ENCODE data around the gene SVEP1. TPM values are rescaled to one million over a fixed set of nuclear protein-coding genes. Genes with fewer than 3 reads are reported as not detected.

SVEP1 gene
- total and polyA plus RNA-seq, 2 donors (not counting 1 experiment from before 2014, with no cell fraction given): not detected

- ChIA-PET POLR2A (no interaction called here), CTCF (no interaction called here)
- Mint-ChIP-seq H3K27ac (no peak overlapping the region), H3K9me3 (ENCODE audit: insufficient read depth) (no peaks in the 10 kb centered on the region), H3K4me1 (no peaks in the 10 kb centered on the region), H3K4me3 (no peak overlapping the region), H3K27me3 (peaks cover 6% of the 10 kb centered on the region)
- intact Hi-C loops (cut with micrococcal nuclease): no loop called here
- TF ChIP-seq CTCF (IDR thresholded peaks at IDR 0.05): no peak
- TF ChIP-seq EZH2 (IDR thresholded peaks at IDR 0.05; ENCODE audit: borderline replicate concordance, insufficient read depth, low read depth, low read length, poor library complexity, severe bottlenecking): no peak
- no peaks in the 10 kb centered on the region for H3K27me3 ChIP-seq (replicated peaks in 1 of 4; ENCODE audit: control extremely low read depth in 1 of 4, control insufficient read depth in 3 of 4, insufficient read depth in 4 of 4, low read length in 3 of 4)
- H3K4me3 ChIP-seq (ENCODE audit: control extremely low read depth in 1 of 5, extremely low read depth in 1 of 5, insufficient read depth in 1 of 5, low read depth in 2 of 5, low read length in 4 of 5): no peak overlapping the region
- no peaks in the 10 kb centered on the region for H3K9me3 ChIP-seq (ENCODE audit: control extremely low read depth in 1 of 3, control insufficient read depth in 2 of 3, insufficient read depth in 1 of 3, low read length in 2 of 3)
- ATAC-seq (ENCODE audit: low read depth) (no peak), DNase-seq (no peak)
- H2AFZ ChIP-seq (ENCODE audit: insufficient read depth, low read depth, low read length, poor library complexity, severe bottlenecking): no peak overlapping the region
- no peak overlapping the region for H3K27ac ChIP-seq (ENCODE audit: low read length in 2 of 2)
- no peaks in the 10 kb centered on the region for H3K79me2 ChIP-seq (ENCODE audit: control insufficient read depth, insufficient read depth, low read length)
- H3K4me2 ChIP-seq (replicated peaks; ENCODE audit: low read depth, low read length, poor library complexity, severe bottlenecking): no peak overlapping the region
- H3K4me1 ChIP-seq (ENCODE audit: control insufficient read depth in 2 of 2, insufficient read depth in 2 of 2, low read length in 2 of 2): no peaks in the 10 kb centered on the region
- no peaks in the 10 kb centered on the region for H3K36me3 ChIP-seq (replicated peaks in 1 of 2; ENCODE audit: control extremely low read depth in 1 of 2, control insufficient read depth in 1 of 2, extremely low read depth in 1 of 2, insufficient read depth in 2 of 2, low read length in 1 of 2)
- no peaks in the 10 kb centered on the region for H4K20me1 ChIP-seq (ENCODE audit: control insufficient read depth, insufficient read depth, low read length, poor library complexity, severe bottlenecking)
- WGBS (ENCODE audit: insufficient coverage): no CpG with 5 or more reads among the region's 3 CpGs
- H3K9ac ChIP-seq (ENCODE audit: low read length): no peak overlapping the region
These were observed 114.4 kb downstream of the SVEP1 start for GRCh38 chr9:110465190-110465589.

GRCh38 chr9:110464321-110464720, 115.2 kb downstream of the SVEP1 start:
- Histone ChIP-seq H2AFZ (ENCODE audit: insufficient read depth, low read depth, low read length, poor library complexity, severe bottlenecking) (peak overlapping the region; percentile 25), H3K4me2 (replicated peaks; ENCODE audit: low read depth, low read length, poor library complexity, severe bottlenecking) (no peak overlapping the region), H3K4me3 (ENCODE audit: control extremely low read depth in 1 of 5, extremely low read depth in 1 of 5, insufficient read depth in 1 of 5, low read depth in 2 of 5, low read length in 4 of 5) (no peak overlapping the region), H3K4me1 (ENCODE audit: control insufficient read depth in 2 of 2, insufficient read depth in 2 of 2, low read length in 2 of 2) (no peaks in the 10 kb centered on the region), H3K9ac (ENCODE audit: low read length) (no peak overlapping the region), H3K27me3 (replicated peaks in 1 of 4; ENCODE audit: control extremely low read depth in 1 of 4, control insufficient read depth in 3 of 4, insufficient read depth in 4 of 4, low read length in 3 of 4) (no peaks in the 10 kb centered on the region), H3K9me3 (ENCODE audit: control extremely low read depth in 1 of 3, control insufficient read depth in 2 of 3, insufficient read depth in 1 of 3, low read length in 2 of 3) (no peaks in the 10 kb centered on the region), H4K20me1 (ENCODE audit: control insufficient read depth, insufficient read depth, low read length, poor library complexity, severe bottlenecking) (no peaks in the 10 kb centered on the region), H3K36me3 (replicated peaks in 1 of 2; ENCODE audit: control extremely low read depth in 1 of 2, control insufficient read depth in 1 of 2, extremely low read depth in 1 of 2, insufficient read depth in 2 of 2, low read length in 1 of 2) (no peaks in the 10 kb centered on the region), H3K79me2 (ENCODE audit: control insufficient read depth, insufficient read depth, low read length) (no peaks in the 10 kb centered on the region), H3K27ac (ENCODE audit: low read length in 2 of 2) (no peak overlapping the region)
- ChIA-PET CTCF (no interaction called here), POLR2A (no interaction called here)
- H3K4me1 Mint-ChIP-seq: no peaks in the 10 kb centered on the region
- no peak for TF ChIP-seq CTCF (IDR thresholded peaks at IDR 0.05)
- no peak for TF ChIP-seq EZH2 (IDR thresholded peaks at IDR 0.05; ENCODE audit: borderline replicate concordance, insufficient read depth, low read depth, low read length, poor library complexity, severe bottlenecking)
- H3K27ac Mint-ChIP-seq: no peak overlapping the region
- intact Hi-C loops (cut with micrococcal nuclease): no loop called here
- H3K4me3 Mint-ChIP-seq: no peak overlapping the region
- H3K9me3 Mint-ChIP-seq (ENCODE audit: insufficient read depth): no peaks in the 10 kb centered on the region
- no CpG with 5 or more reads among the region's 1 CpG for WGBS (ENCODE audit: insufficient coverage)
- no peaks in the 10 kb centered on the region for H3K27me3 Mint-ChIP-seq
- ATAC-seq (ENCODE audit: low read depth) (no peak), DNase-seq (no peak)

All from B cell (primary cell).